ENCODE results near the gene EGLN1.

DNA sequence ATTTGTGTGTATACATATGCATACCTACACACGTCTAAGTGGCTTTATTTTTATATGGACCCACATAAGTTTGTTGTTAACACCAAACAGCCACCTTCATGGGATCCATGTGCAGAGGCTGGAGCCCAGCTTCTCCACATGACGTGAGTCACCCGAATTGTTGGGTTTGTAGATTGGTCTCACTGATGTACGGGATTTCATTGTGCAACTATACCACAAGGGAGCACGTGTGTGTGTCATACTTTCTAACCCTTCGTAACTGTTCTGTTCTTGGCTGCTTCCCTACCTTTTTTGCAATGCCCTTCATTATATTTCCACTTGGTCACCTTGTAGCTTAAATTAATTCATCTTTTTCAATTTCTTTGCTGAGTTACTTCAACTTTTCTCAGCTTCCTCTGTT, 63.0 kb downstream of the EGLN1 start:
- TF ChIP-seq, protein P1, sequence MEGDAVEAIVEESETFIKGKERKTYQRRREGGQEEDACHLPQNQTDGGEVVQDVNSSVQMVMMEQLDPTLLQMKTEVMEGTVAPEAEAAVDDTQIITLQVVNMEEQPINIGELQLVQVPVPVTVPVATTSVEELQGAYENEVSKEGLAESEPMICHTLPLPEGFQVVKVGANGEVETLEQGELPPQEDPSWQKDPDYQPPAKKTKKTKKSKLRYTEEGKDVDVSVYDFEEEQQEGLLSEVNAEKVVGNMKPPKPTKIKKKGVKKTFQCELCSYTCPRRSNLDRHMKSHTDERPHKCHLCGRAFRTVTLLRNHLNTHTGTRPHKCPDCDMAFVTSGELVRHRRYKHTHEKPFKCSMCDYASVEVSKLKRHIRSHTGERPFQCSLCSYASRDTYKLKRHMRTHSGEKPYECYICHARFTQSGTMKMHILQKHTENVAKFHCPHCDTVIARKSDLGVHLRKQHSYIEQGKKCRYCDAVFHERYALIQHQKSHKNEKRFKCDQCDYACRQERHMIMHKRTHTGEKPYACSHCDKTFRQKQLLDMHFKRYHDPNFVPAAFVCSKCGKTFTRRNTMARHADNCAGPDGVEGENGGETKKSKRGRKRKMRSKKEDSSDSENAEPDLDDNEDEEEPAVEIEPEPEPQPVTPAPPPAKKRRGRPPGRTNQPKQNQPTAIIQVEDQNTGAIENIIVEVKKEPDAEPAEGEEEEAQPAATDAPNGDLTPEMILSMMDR (IDR thresholded peaks at IDR 0.05), result no peak
- TF ChIP-seq POLR2A (IDR thresholded peaks at IDR 0.05), result no peak
